ENCODE measurements around the gene PIK3C2G.

Gene PIK3C2G

DNA sequence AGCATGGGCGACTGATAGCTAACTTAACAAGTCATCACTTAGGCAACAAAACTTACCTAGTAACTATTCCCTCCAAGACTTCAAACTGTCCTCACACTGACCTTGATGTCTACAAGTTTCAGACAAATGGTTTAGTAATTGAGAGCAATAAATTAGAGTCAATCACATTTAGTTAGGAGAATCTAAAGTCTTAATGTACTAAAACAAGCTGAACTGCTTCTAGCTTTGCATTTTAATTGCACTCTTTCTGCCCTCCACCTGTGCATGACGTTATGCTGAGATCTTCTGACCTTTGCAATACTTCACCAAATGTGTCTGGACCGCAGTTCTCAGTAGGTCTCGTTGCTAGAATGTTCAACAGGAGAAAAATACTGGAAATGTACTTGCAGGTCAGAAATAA is 158.0 kb downstream of the PIK3C2G start:
- TF ChIP-seq CTCF (IDR thresholded peaks at IDR 0.05; ENCODE audit: control insufficient read depth, extremely low read depth, insufficient read depth): no peak
- no peak overlapping the region for H3K4me3 ChIP-seq (ENCODE audit: low read depth, low read length)
- DNase-seq (ENCODE audit: low read depth): no peak

DNA sequence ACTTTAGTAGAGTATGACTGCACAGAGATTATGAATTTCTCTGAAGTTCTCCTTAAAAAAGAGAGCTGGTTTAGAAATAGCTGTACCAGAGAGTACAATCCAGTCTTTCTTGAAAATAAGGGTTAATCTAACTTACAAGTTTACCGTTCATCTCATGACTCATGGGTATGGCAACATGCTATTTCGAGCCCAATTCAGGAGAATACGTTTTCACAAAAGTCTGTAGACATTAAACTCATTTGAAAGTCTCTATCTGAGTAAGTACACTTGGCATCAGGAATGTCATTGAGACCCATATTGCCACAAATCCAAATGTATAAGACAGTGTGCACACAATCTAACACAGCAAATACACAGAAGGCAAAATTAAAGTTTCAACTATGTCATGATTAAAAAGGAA is 160.5 kb downstream of the PIK3C2G start:
- no peak for DNase-seq (ENCODE audit: low read depth)
- no peak overlapping the region for H3K4me3 ChIP-seq (ENCODE audit: low read depth, low read length)
- TF ChIP-seq CTCF (IDR thresholded peaks at IDR 0.05; ENCODE audit: control insufficient read depth, extremely low read depth, insufficient read depth): no peak

GRCh38 chr12:18422871-18423270 is 161.6 kb downstream of the PIK3C2G start:
- DNase-seq (ENCODE audit: low read depth): no peak
- no peak overlapping the region for H3K4me3 ChIP-seq (ENCODE audit: low read depth, low read length)
- no peak for TF ChIP-seq CTCF (IDR thresholded peaks at IDR 0.05; ENCODE audit: control insufficient read depth, extremely low read depth, insufficient read depth)

DNA sequence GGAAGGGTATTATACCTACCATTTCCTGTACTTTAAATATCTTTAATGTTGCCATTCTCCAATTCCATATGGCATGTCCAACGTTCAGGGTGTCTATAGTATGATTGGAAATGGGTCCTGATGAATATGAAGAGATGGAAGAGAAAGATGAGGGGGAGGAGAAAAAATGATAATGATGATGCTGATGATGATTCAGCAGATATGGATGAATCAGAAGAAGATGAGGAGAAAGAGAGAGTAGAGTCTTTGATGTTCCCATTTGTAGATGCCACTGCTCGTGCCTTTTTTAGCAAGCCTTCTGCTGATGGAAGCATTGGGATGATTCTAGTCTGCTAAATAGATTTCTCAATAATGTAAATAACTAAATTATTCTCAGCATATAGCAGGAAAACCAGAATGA is 163.5 kb downstream of the PIK3C2G start:
- DNase-seq (ENCODE audit: low read depth): no peak
- TF ChIP-seq CTCF (IDR thresholded peaks at IDR 0.05; ENCODE audit: control insufficient read depth, extremely low read depth, insufficient read depth): no peak
- no peak overlapping the region for H3K4me3 ChIP-seq (ENCODE audit: low read depth, low read length)

DNA sequence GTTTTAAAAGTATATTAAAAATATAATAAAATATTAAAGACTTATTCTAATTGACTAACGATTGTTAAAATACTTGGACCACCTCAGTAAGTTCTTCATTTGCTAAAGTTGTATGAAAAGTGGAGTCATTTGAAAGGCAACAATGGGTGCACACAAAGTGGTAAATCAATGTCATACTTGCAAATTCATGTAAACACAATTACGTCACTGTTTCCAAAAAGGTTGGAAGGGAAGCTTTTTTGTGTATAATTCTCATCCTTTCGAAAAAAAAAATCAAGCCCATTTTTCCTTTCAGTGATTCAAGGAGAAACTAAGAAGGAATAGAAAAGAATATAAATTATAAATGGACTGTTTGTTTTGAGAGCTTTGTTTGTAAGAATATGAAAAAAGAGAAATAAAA is 166.2 kb downstream of the PIK3C2G start:
- no peak for DNase-seq (ENCODE audit: low read depth)
- TF ChIP-seq CTCF (IDR thresholded peaks at IDR 0.05; ENCODE audit: control insufficient read depth, extremely low read depth, insufficient read depth): no peak
- H3K4me3 ChIP-seq (ENCODE audit: low read depth, low read length): no peak overlapping the region

DNA sequence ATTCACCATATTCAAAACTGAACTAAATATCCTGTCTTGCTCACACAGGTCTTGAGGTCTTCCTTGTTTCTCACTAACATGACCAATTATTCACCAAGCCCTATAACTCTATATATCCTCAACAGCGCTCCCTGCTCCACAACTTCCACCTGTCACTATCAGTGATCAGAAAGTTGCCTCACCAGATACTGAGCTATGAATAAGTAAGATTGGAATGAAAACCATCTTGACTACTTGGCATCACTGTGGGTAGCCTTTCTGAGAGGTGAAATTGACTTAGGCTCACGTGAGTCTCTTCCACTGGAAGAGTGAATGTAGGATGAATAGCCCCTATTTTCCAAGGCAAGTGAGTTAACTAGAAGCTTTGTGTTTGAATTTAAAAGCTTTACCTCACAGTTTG is 167.1 kb downstream of the PIK3C2G start:
- no peak for TF ChIP-seq CTCF (IDR thresholded peaks at IDR 0.05; ENCODE audit: control insufficient read depth, extremely low read depth, insufficient read depth)
- no peak overlapping the region for H3K4me3 ChIP-seq (ENCODE audit: low read depth, low read length)
- DNase-seq (ENCODE audit: low read depth): no peak

DNA sequence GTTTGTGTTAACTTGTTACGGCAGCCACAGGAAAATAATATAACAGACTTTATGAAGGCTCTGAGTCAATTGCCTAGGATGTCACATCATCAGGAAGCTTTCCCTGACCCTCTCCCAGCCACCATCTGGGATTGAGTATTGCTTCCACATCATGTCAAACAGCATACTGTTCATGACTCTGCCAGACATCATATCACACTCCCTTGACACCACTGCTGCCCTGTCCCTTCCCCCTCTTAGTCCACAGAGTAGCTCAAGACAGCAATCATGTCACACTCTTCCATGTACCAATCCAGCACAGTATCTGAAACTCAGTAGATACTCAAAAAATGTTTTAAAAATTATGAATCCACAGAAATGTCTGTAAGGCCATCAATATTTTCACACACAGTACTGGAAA is 168.0 kb downstream of the PIK3C2G start:
- TF ChIP-seq CTCF (IDR thresholded peaks at IDR 0.05; ENCODE audit: control insufficient read depth, extremely low read depth, insufficient read depth): no peak
- H3K4me3 ChIP-seq (ENCODE audit: low read depth, low read length): no peak overlapping the region
- no peak for DNase-seq (ENCODE audit: low read depth)

Measured in LNCaP clone FGC (cell line).